Astrocyte (in vitro differentiated cells and primary cell): ENCODE measurements around the gene TRAPPC2B. TPM values are rescaled to one million over a fixed set of nuclear protein-coding genes. Genes with fewer than 3 reads are reported as not detected.

Experiments
- DNase-seq: peaks from one replicate; pipeline ENCODE4 v3.0.0-alpha.2; 2010; ENCODE audit warnings: low read depth
- FAIRE-seq: peaks from 2 replicates; lab custom pipeline; 2011; peaks lifted over from hg19 to GRCh38; lab: Jason Lieb, UNC
- H2AFZ ChIP-seq: 2 replicates; pipeline ENCODE4 v1.6.0; 2012; ENCODE audit warnings: low read depth, low read length, inconsistent platforms
- H3K27ac ChIP-seq: 2 replicates; pipeline ENCODE4 v1.5.1; 2011; ENCODE audit warnings: low read depth, low read length, inconsistent platforms
- H3K27me3 ChIP-seq: 2 replicates; pipeline ENCODE4 v1.6.0; 2011; ENCODE audit warnings: low read length, inconsistent platforms; ENCODE audit not compliant: insufficient read depth
- H3K36me3 ChIP-seq: 2 replicates; pipeline ENCODE4 v1.5.1; 2011; ENCODE audit warnings: low read length, inconsistent platforms; ENCODE audit not compliant: insufficient read depth
- H3K4me1 ChIP-seq: 2 replicates; pipeline ENCODE4 v1.5.1; 2011; ENCODE audit warnings: low read length, inconsistent platforms; ENCODE audit not compliant: insufficient read depth
- H3K4me2 ChIP-seq: 2 replicates; pipeline ENCODE4 v1.6.0; 2012; ENCODE audit warnings: low read length, inconsistent platforms
- H3K4me3 ChIP-seq: 2 replicates; pipeline ENCODE4 v1.5.1; 2011; ENCODE audit warnings: low read depth, mild to moderate bottlenecking, low read length, inconsistent platforms; ENCODE audit not compliant: insufficient read depth
- H3K79me2 ChIP-seq: 2 replicates; pipeline ENCODE4 v1.6.0; 2012; ENCODE audit warnings: mild to moderate bottlenecking, low read length, inconsistent platforms; ENCODE audit not compliant: insufficient read depth
- H3K9ac ChIP-seq: 2 replicates; pipeline ENCODE4 v1.6.0; 2012; ENCODE audit warnings: mild to moderate bottlenecking, low read length, inconsistent platforms
- H3K9me3 ChIP-seq: 2 replicates; pipeline ENCODE4 v1.5.1; 2012; ENCODE audit warnings: low read depth, mild to moderate bottlenecking, low read length, inconsistent platforms; ENCODE audit not compliant: insufficient read depth
- H4K20me1 ChIP-seq: 2 replicates; pipeline ENCODE4 v1.6.0; 2012; ENCODE audit warnings: low read length, inconsistent platforms; ENCODE audit not compliant: insufficient read depth
- H3K27ac Mint-ChIP-seq: one replicate; pipeline ENCODE4 v1.8.0; 2021; ENCODE audit warnings: mild to moderate bottlenecking, mixed read lengths; ENCODE audit not compliant: unreplicated experiment
- H3K27me3 Mint-ChIP-seq: one replicate; pipeline ENCODE4 v1.8.0; 2021; ENCODE audit warnings: low read depth, mixed read lengths; ENCODE audit not compliant: unreplicated experiment
- H3K36me3 Mint-ChIP-seq: one replicate; pipeline ENCODE4 v1.8.0; 2021; ENCODE audit warnings: low read depth, mixed read lengths; ENCODE audit not compliant: unreplicated experiment
- H3K4me1 Mint-ChIP-seq: one replicate; pipeline ENCODE4 v1.8.0; 2021; ENCODE audit warnings: low read depth, mixed read lengths; ENCODE audit not compliant: unreplicated experiment
- H3K4me3 Mint-ChIP-seq: one replicate; pipeline ENCODE4 v1.8.0; 2021; ENCODE audit warnings: mild to moderate bottlenecking, moderate library complexity, mixed read lengths; ENCODE audit not compliant: unreplicated experiment
- H3K9me3 Mint-ChIP-seq: one replicate; pipeline ENCODE4 v1.8.0; 2021; ENCODE audit warnings: mild to moderate bottlenecking, mixed read lengths; ENCODE audit not compliant: unreplicated experiment
- EZH2 ChIP-seq: IDR thresholded peaks from 2 replicates; pipeline ENCODE4 v1.6.1; 2012; ENCODE audit warnings: mild to moderate bottlenecking, low read length, inconsistent platforms; ENCODE audit not compliant: insufficient read depth
- total RNA-seq: library from RNA; stranded (reverse); gene quantifications from 2 replicates; pipeline ENCODE4 v1.2.1, GENCODE V29; 2021
- TF ChIP-seq, protein P1 (sequence below): IDR thresholded peaks from 2 replicates; pipeline ENCODE4 v1.5.1; 2011; ENCODE audit warnings: low read depth, mild to moderate bottlenecking, inconsistent platforms, low read length, moderate library complexity; ENCODE audit not compliant: insufficient read depth

The TRAPPC2B gene
- total RNA-seq, 1 donor from 2014 or later = 9.2 TPM

DNA sequence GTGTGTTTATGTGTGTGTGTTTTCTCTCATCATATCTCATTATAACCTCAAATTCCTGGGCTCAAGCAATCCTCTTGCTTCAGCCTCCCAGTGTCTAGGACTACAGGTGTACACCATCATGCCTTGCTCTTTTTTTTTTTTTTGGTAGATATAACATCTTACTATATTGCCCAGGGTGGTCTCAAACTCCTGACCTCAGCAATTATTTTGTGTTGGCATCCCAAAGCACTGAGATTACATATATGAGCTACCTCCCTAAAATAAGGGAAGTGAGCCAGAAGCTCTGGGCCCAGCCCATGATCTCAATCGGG lies 43.5 kb upstream of the TRAPPC2B start:
- H3K27me3 Mint-ChIP-seq = peaks cover 13% of the 10 kb centered on the region

DNA sequence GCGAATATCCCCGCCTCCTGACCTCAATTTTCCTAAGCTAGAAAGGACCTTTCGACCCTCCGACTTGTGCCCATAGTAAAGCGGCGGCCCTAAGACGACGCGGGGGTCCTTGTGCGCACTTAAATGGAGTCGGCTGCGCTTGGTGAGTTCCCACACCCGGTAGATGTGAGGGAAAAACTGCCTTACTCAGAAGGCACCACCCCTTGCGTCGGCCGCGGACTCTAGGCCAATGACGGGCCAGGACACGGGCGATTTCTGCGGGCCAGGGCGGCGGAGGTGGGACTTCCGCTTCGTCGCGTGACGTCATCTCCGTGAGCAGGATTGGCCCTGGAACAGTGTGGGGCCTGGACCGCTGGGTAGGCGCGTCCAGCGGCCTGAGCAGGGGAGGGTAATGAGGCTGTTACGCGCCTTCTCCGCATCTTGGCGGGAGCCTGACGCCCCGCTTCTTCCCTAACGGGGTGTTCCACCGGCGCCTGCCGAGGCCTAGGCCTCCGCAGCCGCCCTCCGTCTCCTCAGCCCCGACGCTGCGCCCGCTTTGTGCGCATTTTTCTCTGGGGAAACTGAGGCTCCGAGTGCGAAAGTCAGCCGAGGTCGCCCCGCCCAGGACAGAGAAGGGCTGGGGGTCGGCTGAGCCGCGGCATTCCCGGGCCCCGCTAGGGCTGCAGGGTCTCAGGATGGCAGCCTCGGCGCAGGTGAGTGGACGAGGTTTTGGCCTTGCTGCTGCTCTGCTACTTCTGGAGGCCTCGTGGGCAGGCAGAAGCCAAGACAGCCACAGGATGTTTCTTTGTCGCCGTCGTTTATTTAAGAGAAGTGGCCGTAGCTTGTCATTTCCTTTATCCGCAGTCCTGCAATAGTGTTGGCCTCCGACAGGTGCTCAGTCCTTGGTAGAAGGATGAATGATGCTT lies 42.9 kb upstream of the TRAPPC2B start, which contains the start of gene ZNF543:
Gene ZNF543, plus strand, starts transcription at position 293 of the 905 bp plus-strand sequence. Its CDS starts 382 bp downstream, at position 675.
- Histone ChIP-seq H3K27me3 (peaks cover 2% of the 10 kb centered on the region), H2AFZ (peak within 1 kb of the TSS; percentile 93), H3K9ac (peak within 1 kb of the TSS; percentile 93), H3K79me2 (peaks cover 38% of the 10 kb centered on the region), H3K4me2 (peak within 1 kb of the TSS; percentile 97), H4K20me1 (peaks cover 14% of the 10 kb centered on the region), H3K4me3 (peak within 1 kb of the TSS; percentile 79), H3K4me1 (peaks cover 9% of the 10 kb centered on the region), H3K9me3 (no peaks in the 10 kb centered on the region), H3K27ac (peak within 1 kb of the TSS; percentile 66), H3K36me3 (peaks cover 10% of the 10 kb centered on the region)
- Mint-ChIP-seq H3K27ac (peak within 1 kb of the TSS; percentile 58), H3K36me3 (peaks cover 16% of the 10 kb centered on the region), H3K4me3 (peak within 1 kb of the TSS; percentile 88), H3K4me1 (peaks cover 11% of the 10 kb centered on the region), H3K9me3 (no peaks in the 10 kb centered on the region), H3K27me3 (peaks cover 7% of the 10 kb centered on the region)
- TF ChIP-seq, protein P1, sequence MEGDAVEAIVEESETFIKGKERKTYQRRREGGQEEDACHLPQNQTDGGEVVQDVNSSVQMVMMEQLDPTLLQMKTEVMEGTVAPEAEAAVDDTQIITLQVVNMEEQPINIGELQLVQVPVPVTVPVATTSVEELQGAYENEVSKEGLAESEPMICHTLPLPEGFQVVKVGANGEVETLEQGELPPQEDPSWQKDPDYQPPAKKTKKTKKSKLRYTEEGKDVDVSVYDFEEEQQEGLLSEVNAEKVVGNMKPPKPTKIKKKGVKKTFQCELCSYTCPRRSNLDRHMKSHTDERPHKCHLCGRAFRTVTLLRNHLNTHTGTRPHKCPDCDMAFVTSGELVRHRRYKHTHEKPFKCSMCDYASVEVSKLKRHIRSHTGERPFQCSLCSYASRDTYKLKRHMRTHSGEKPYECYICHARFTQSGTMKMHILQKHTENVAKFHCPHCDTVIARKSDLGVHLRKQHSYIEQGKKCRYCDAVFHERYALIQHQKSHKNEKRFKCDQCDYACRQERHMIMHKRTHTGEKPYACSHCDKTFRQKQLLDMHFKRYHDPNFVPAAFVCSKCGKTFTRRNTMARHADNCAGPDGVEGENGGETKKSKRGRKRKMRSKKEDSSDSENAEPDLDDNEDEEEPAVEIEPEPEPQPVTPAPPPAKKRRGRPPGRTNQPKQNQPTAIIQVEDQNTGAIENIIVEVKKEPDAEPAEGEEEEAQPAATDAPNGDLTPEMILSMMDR = no peak
- TF ChIP-seq EZH2 = no peak
- FAIRE-seq = peak; percentile 65
- peak; percentile 93 for DNase-seq

More for the DNA sequence above, 43.5 kb upstream of the TRAPPC2B start:
- Histone ChIP-seq H3K36me3 (peaks cover 6% of the 10 kb centered on the region), H3K4me1 (peaks cover 9% of the 10 kb centered on the region), H3K4me3 (peak overlapping the region; percentile 79), H4K20me1 (peaks cover 14% of the 10 kb centered on the region), H3K27me3 (peaks cover 2% of the 10 kb centered on the region), H3K4me2 (peak overlapping the region; percentile 97), H2AFZ (peak overlapping the region; percentile 93), H3K27ac (peak overlapping the region; percentile 66), H3K9ac (peak overlapping the region; percentile 93), H3K79me2 (peaks cover 34% of the 10 kb centered on the region), H3K9me3 (no peaks in the 10 kb centered on the region)
- TF ChIP-seq EZH2 = no peak
- TF ChIP-seq, protein P1 = no peak
- no peak for FAIRE-seq
- Mint-ChIP-seq H3K36me3 (peaks cover 14% of the 10 kb centered on the region), H3K4me1 (peaks cover 11% of the 10 kb centered on the region), H3K4me3 (peak overlapping the region; percentile 88), H3K27ac (peak overlapping the region; percentile 58), H3K9me3 (peaks cover 2% of the 10 kb centered on the region)
- DNase-seq = no peak
